K562 (cell line): ENCODE results near the gene COMTD1. TPM values are rescaled to one million over a fixed set of nuclear protein-coding genes. Genes with fewer than 3 reads are reported as not detected.
A peak's percentile ranks its signal among the peaks of the same experiment; 100 is the strongest.

Experiments used
- ARNT ChIP-seq, 2 experiments: fragments of 450-650 bp; IDR thresholded peaks; 2 replicates each; pipeline ENCODE4 v1.6.1; 2016; ENCODE audit warnings: mild to moderate bottlenecking in 1 of 2
- CAMTA2 ChIP-seq: fragments of 250-450 bp; sonication (Bioruptor Pico); conservative IDR thresholded peaks from 2 replicates; pipeline ENCODE4 v1.5.1; 2022
- CHD1 ChIP-seq: fragments of 200-600 bp; sonication (generic); IDR thresholded peaks from one replicate; pipeline ENCODE4 v1.6.1; 2012; ENCODE audit warnings: mild to moderate bottlenecking, moderate library complexity, low read length, inconsistent platforms
- CREB1 ChIP-seq, 2 experiments: sonication (generic) in 1 of 2; formaldehyde crosslinking in 1 of 2; IDR thresholded peaks; 2 replicates each; pipeline versions ENCODE4 v1.6.1 to v1.8.0; 2012 to 2022; ENCODE audit warnings: inconsistent platforms in 1 of 2, mild to moderate bottlenecking in 1 of 2, missing genetic modification reagents in 1 of 2, moderate library complexity in 1 of 2
- DEAF1 ChIP-seq: fragments of 450-650 bp; formaldehyde crosslinking; IDR thresholded peaks from 2 replicates; pipeline ENCODE4 v1.4.0; 2020; ENCODE audit warnings: mild to moderate bottlenecking, moderate library complexity
- FOS ChIP-seq: IDR thresholded peaks from 3 replicates; pipeline ENCODE4 v1.6.1; 2011; ENCODE audit not compliant: insufficient read length; ENCODE audit errors: extremely low read depth
- FOXK2 ChIP-seq, 2 experiments: fragments of 450-650 bp; IDR thresholded peaks in 1 of 2; conservative IDR thresholded peaks in 1 of 2; 2 replicates each; pipeline ENCODE4 v1.6.1; 2016; ENCODE audit warnings: low read depth in 2 of 2, mild to moderate bottlenecking in 1 of 2
- HIVEP1 ChIP-seq: fragments of 250-450 bp; sonication (Bioruptor Pico); IDR thresholded peaks from 2 replicates; pipeline ENCODE4 v1.4.0; 2020; ENCODE audit warnings: mild to moderate bottlenecking
- KLF10 ChIP-seq: fragments of 250-450 bp; sonication (Bioruptor Pico); IDR thresholded peaks from 2 replicates; pipeline ENCODE4 v1.6.1; 2021; ENCODE audit warnings: matching md5 sums
- MCM2 ChIP-seq: fragments of 450-650 bp; IDR thresholded peaks from 2 replicates; pipeline ENCODE4 v1.6.1; 2017; ENCODE audit warnings: low read depth, mild to moderate bottlenecking
- SAP30 ChIP-seq: fragments of 200-600 bp; sonication (generic); IDR thresholded peaks from 2 replicates; pipeline ENCODE4 v1.6.1; 2012; ENCODE audit warnings: borderline replicate concordance, low read depth, mild to moderate bottlenecking, moderate library complexity, low read length, control low read depth, inconsistent platforms; ENCODE audit not compliant: insufficient read depth, poor library complexity, severe bottlenecking
- SMAD2 ChIP-seq: fragments of 150-350 bp; IDR thresholded peaks from 2 replicates; pipeline ENCODE4 v1.6.1; 2014; ENCODE audit warnings: low read depth, mild to moderate bottlenecking, low read length
- SMAD3 ChIP-seq: fragments of 450-650 bp; formaldehyde crosslinking; conservative IDR thresholded peaks from 2 replicates; pipeline ENCODE4 v1.4.0; 2020; ENCODE audit warnings: mild to moderate bottlenecking
- TEAD1 ChIP-seq, 2 experiments: fragments of 450-650 bp in 1 of 2; sonication (generic) in 1 of 2; formaldehyde crosslinking; IDR thresholded peaks; 2 replicates each; pipeline versions ENCODE4 v1.4.0 to v1.8.0; 2020 to 2022; ENCODE audit warnings: mild to moderate bottlenecking in 2 of 2, missing genetic modification reagents in 1 of 2
- TGIF2 ChIP-seq: sonication (generic); formaldehyde crosslinking; IDR thresholded peaks from 2 replicates; pipeline ENCODE4 v1.8.1; 2022; ENCODE audit warnings: mild to moderate bottlenecking, missing genetic modification reagents, moderate library complexity
- ZNF696 ChIP-seq: fragments of 250-450 bp; sonication (Bioruptor Pico); conservative IDR thresholded peaks from 2 replicates; pipeline ENCODE4 v1.4.0; 2020; ENCODE audit warnings: mild to moderate bottlenecking, moderate library complexity
- polyA plus RNA-seq, 8 experiments: library from polyadenylated mRNA; depleted of rRNA in 4 of 8; stranded (reverse) in 5 of 8; unstranded in 3 of 8; fragments of >200 nt; fragmentation: Nextera tagmentation in 2 of 8; fragmentation: Illumina TruSeq in 1 of 8; extraction: Ambion mirVana in 2 of 8; extraction: Trizol in 1 of 8; gene quantifications; 2 replicates each; pipeline versions ENCODE4 v1.2.1 to v1.2.3, GENCODE V29; 2011 to 2014; ENCODE audit warnings: inconsistent platforms in 1 of 8, missing spikeins in 1 of 8
- total RNA-seq, 7 experiments: library from RNA; depleted of rRNA in 6 of 7; stranded (reverse); fragments of >200 nt in 6 of 7; fragmentation: Illumina TruSeq in 2 of 7; extraction: Trizol in 2 of 7; gene quantifications; 2 replicates each; pipeline versions ENCODE4 v1.2.1 to v1.2.3, GENCODE V29; 2011 to 2021; ENCODE audit warnings: low replicate concordance in 1 of 7
- TF ChIP-seq, protein P1 (sequence below): fragments of 450-650 bp; IDR thresholded peaks from 2 replicates; pipeline ENCODE4 v1.7.1; 2018; ENCODE audit warnings: mild to moderate bottlenecking, low read depth; ENCODE audit not compliant: partially characterized antibody
- TF ChIP-seq, protein P2 (sequence below): sonication (generic); formaldehyde crosslinking; IDR thresholded peaks from 2 replicates; pipeline ENCODE4 v1.8.0; 2022; ENCODE audit warnings: missing genetic modification reagents, mild to moderate bottlenecking, borderline replicate concordance

COMTD1 gene
- total and polyA plus RNA-seq, 9 of the 15 experiments (the other 6 are each of a cell fraction or from before 2014, with no cell fraction given) = 0.41 to 112 (median 13.7) TPM

DNA sequence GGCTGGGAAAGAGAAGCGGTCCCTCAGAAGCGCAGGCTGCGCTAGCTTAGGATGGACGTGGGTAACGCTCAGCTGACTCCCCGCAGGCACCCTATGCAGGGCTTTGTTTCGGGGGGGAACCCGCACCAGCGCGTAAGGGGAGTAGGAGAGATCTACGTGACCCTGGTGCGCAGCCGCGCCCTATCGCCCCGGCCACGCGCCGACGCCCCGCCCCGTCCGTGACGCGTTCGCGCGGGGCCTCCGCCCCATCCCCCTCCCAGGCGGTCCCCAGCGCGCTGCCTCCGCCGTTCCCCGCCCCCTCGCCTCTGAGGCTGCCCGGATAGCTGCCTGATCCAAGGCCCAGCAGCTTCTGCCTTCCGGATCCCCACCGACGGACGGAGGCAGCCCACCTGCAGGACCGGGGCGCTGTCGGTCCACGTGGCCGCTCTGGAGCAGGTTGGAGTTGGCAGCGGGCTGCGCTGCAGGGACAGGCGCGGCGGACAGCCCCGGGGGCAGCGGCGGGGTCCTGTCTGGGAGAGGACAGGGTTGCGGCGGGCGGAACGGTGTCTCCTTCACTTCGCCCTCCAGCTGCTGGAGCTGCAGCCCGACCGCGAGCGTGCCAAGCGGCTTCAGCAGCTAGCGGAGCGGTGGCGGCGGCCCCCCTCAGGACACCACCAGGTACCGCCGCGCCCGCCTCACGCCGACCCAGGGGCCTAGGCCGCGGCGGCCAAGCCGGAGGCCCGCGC lies 25.3 kb downstream of the COMTD1 start, which contains the start of gene VDAC2 (continued):
- TF ChIP-seq TGIF2 (CRISPR knock-in tag) = 0 out of 2 replicates have a peak, but pooled peaks have one; percentile 10
- TF ChIP-seq, protein P1, sequence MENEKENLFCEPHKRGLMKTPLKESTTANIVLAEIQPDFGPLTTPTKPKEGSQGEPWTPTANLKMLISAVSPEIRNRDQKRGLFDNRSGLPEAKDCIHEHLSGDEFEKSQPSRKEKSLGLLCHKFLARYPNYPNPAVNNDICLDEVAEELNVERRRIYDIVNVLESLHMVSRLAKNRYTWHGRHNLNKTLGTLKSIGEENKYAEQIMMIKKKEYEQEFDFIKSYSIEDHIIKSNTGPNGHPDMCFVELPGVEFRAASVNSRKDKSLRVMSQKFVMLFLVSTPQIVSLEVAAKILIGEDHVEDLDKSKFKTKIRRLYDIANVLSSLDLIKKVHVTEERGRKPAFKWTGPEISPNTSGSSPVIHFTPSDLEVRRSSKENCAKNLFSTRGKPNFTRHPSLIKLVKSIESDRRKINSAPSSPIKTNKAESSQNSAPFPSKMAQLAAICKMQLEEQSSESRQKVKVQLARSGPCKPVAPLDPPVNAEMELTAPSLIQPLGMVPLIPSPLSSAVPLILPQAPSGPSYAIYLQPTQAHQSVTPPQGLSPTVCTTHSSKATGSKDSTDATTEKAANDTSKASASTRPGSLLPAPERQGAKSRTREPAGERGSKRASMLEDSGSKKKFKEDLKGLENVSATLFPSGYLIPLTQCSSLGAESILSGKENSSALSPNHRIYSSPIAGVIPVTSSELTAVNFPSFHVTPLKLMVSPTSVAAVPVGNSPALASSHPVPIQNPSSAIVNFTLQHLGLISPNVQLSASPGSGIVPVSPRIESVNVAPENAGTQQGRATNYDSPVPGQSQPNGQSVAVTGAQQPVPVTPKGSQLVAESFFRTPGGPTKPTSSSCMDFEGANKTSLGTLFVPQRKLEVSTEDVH = no peak
- peak; percentile 85 to 88; a peak in 3 of 4 replicates for TF ChIP-seq TEAD1 (CRISPR knock-in tag; IDR thresholded peaks at IDR 0.05)
- peak; percentile 93 for TF ChIP-seq CREB1 (IDR thresholded peaks at IDR 0.05)
- peak; percentile 88 for TF ChIP-seq CREB1 (CRISPR knock-in tag; IDR thresholded peaks at IDR 0.05)
- peak; percentile 99 for TF ChIP-seq CHD1
- peak; percentile 76; the same call in 1 of the 2 replicates for TF ChIP-seq CAMTA2 (CRISPR knock-in tag)
- TF ChIP-seq KLF10 (CRISPR knock-in tag) = no peak
- TF ChIP-seq ZNF696 = no peak
- no peak; the same call in 1 of the 2 replicates for TF ChIP-seq HIVEP1
- peak; percentile 80 for TF ChIP-seq SAP30
- peak; percentile 95 for TF ChIP-seq SMAD3 (CRISPR knock-in tag)
- TF ChIP-seq DEAF1 (CRISPR knock-in tag) = peak; percentile 18; the same call in 1 of the 2 replicates
- no peak for TF ChIP-seq MCM2
- 0 out of 4 replicates have a peak, but pooled peaks of 1 of the 2 experiments have one; percentile 8 for TF ChIP-seq ARNT (IDR thresholded peaks at IDR 0.05)
- no peak for TF ChIP-seq SMAD2
- TF ChIP-seq FOXK2 (conservative IDR thresholded peaks at IDR 0.05 in 1 of 2, IDR thresholded peaks at IDR 0.05 in 1 of 2; ENCODE audit: low read depth in 2 of 2) = peak in 1 of 2 experiments; percentile 39; a peak in 2 of 4 replicates
- TF ChIP-seq, protein P2, sequence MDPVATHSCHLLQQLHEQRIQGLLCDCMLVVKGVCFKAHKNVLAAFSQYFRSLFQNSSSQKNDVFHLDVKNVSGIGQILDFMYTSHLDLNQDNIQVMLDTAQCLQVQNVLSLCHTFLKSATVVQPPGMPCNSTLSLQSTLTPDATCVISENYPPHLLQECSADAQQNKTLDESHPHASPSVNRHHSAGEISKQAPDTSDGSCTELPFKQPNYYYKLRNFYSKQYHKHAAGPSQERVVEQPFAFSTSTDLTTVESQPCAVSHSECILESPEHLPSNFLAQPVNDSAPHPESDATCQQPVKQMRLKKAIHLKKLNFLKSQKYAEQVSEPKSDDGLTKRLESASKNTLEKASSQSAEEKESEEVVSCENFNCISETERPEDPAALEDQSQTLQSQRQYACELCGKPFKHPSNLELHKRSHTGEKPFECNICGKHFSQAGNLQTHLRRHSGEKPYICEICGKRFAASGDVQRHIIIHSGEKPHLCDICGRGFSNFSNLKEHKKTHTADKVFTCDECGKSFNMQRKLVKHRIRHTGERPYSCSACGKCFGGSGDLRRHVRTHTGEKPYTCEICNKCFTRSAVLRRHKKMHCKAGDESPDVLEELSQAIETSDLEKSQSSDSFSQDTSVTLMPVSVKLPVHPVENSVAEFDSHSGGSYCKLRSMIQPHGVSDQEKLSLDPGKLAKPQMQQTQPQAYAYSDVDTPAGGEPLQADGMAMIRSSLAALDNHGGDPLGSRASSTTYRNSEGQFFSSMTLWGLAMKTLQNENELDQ = 0 out of 2 replicates have a peak, but pooled peaks have one; percentile 61
- TF ChIP-seq FOS = no peak
